Lower leg skin (tissue), 4 donors: Measurements from ENCODE around the gene SETD3. TPM values are rescaled to one million over a fixed set of nuclear protein-coding genes. Genes with fewer than 3 reads are reported as not detected.

Source experiments
- DNase-seq, 2 donors: peaks; one replicate each; pipeline ENCODE4 v3.0.0-alpha.2; 2019; ENCODE audit warnings: low spot score in 2 of 2
- H3K4me3 ChIP-seq: fragments of 200-600 bp; sonication (generic); 2 replicates; pipeline ENCODE4 v1.5.1; 2017; ENCODE audit warnings: mild to moderate bottlenecking, low read depth; ENCODE audit not compliant: poor library complexity, severe bottlenecking
- CTCF ChIP-seq, 3 donors: fragments of 450-650 bp; IDR thresholded peaks; one replicate each; pipeline ENCODE4 v1.5.1; 2016; ENCODE audit warnings: antibody characterized with exemption in 3 of 3, mild to moderate bottlenecking in 3 of 3, moderate library complexity in 2 of 3
- POLR2A ChIP-seq, 2 donors: fragments of 450-650 bp; IDR thresholded peaks; one replicate each; pipeline ENCODE4 v1.6.1; 2016 to 2017; ENCODE audit warnings: antibody characterized with exemption in 2 of 2, mild to moderate bottlenecking in 1 of 2, moderate library complexity in 1 of 2
- WGBS, 2 donors: methylation state at CpG; one replicate each; pipeline ENCODE4 v1.1.5; 2018; 5-methylcytosine and 5-hydroxymethylcytosine counted together
- intact Hi-C: fragments of 100-400 bp; cut with DNase I; formaldehyde crosslinking; loops from one replicate; pipeline ENCODE4 v1.15.0; 2023; ENCODE audit warnings: low total_unique reads
- total RNA-seq, 4 donors: library from RNA; depleted of rRNA; stranded (reverse); fragments of >200 nt; gene quantifications; one replicate each; pipeline ENCODE4 v1.1.0, GENCODE V29; 2016

The SETD3 gene
- total RNA-seq, 4 donors from 2014 or later: 36.8 to 62.5 (median 47.6) TPM

DNA sequence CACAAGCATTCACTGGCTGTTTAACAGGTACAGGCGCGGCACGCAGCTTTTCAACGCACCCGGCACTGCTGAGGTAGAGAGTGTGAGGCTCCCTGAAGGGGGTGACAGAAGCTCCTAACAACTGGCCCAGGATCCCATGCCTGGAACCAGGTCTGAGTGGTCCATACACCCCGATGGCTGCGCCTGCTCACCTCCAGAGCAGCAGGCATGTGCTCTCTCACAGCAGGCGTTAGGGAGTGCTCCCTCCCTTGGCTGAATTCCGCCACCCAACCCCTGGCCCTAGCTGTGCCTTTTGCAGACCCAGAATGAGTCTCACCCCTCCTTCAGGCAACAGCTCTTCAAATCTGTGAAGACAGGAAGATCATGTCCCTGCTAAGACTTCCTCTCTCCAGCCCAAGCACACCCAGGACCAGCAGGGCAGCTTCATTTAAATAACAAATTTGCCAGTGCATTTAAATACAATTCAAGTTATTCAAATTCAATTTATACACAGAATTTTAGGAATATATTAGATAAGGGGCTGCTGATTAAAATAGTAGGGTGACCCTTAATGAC is 86.0 kb downstream of the SETD3 start:
- intact Hi-C loops: no loop called here
- peak in 1 of 2 donors; percentile 2 for DNase-seq
- TF ChIP-seq CTCF (IDR thresholded peaks at IDR 0.05): no peak
- TF ChIP-seq POLR2A (IDR thresholded peaks at IDR 0.05): no peak

DNA sequence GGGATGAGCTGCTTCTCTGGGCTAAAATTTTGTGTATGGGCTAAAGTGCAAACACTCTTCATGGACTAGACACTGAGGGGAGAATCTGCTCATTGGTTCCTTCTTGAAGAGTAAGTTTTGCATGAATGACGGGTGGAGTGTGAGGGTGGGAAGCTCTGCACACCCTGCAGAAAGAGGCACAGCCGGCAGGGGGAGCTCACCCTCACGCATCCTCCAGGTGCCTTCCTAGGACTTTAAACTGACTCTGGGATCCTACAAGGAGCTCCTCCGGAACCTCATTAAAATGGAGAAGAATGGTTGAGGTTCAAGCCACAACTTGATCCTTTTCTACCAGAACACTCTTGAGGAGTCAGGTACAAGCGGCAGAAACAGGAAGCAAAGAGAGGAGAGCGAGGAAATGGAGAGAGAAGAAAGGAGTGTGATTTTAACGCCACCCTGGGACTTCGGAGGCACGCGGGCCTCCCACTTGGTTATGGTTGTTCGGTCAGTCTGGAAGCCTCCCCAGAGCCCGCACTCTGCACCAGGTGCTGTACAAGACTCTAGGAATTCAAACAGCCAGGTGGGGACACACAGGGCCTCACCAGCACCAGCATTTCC is 87.5 kb downstream of the SETD3 start:
- TF ChIP-seq POLR2A (IDR thresholded peaks at IDR 0.05) (no peak), CTCF (IDR thresholded peaks at IDR 0.05) (no peak)
- DNase-seq: peak in 1 of 2 donors; percentile 4
- H3K4me3 ChIP-seq: no peak overlapping the region
- intact Hi-C loops: no loop called here
- 71 to 74% methylated on average over 12 of the region's 12 CpGs for WGBS, 2 donors

More for the DNA sequence above, 86.0 kb downstream of the SETD3 start:
- H3K4me3 ChIP-seq: no peak overlapping the region
- 79 to 85% methylated on average over 9 of the region's 9 CpGs for WGBS, 2 donors

DNA sequence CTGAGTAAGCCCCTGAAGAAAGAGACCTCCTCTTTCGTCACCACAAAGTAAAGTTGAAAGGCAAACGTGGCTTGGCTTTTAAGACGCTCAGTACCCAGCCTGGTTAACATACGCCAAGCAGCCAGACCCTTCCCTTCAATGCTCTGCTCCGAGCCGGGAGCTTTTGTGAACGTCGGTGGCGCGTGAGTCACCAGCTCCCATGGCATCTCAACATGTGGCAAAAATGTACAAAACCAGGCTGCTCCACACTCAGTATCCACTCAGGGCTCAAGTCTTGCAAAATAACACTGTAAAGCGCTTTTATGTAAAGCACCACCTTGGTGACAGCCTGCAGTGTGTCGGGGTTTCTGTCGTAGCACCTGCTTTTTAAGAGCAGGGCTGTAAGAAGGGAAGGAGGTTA is 89.0 kb downstream of the SETD3 start:
- no peak for DNase-seq
- no peak overlapping the region for H3K4me3 ChIP-seq
- TF ChIP-seq CTCF (IDR thresholded peaks at IDR 0.05): no peak
- no peak for TF ChIP-seq POLR2A (IDR thresholded peaks at IDR 0.05)
- intact Hi-C loops: no loop called here
- WGBS, 2 donors: 52 to 55% methylated on average over 13 of the region's 13 CpGs

- peak in 1 of 2 donors; percentile 84 for DNase-seq
Measured at GRCh38 chr14:99389174-99389826, 91.4 kb downstream of the SETD3 start.

GRCh38 chr14:99388286-99388685 is 92.4 kb downstream of the SETD3 start:
- intact Hi-C loops: no loop called here
- no peak overlapping the region for H3K4me3 ChIP-seq
- TF ChIP-seq POLR2A (IDR thresholded peaks at IDR 0.05): no peak
- no peak for TF ChIP-seq CTCF (IDR thresholded peaks at IDR 0.05)
- 92% methylated on average over 12 of the region's 12 CpGs for WGBS, 2 donors
- peak in 1 of 2 donors; percentile 57 for DNase-seq

More at GRCh38 chr14:99389174-99389826, 91.4 kb downstream of the SETD3 start:
- WGBS, 2 donors: 24 to 32% methylated on average over 24 of the region's 24 CpGs
- H3K4me3 ChIP-seq: no peak overlapping the region
- no peak for TF ChIP-seq POLR2A (IDR thresholded peaks at IDR 0.05)
- no peak for TF ChIP-seq CTCF (IDR thresholded peaks at IDR 0.05)
- intact Hi-C loops: no loop called here
